Brain microvascular endothelial cell (primary cell): ENCODE results near the gene RNF167.
A peak's percentile ranks its signal among the peaks of the same experiment; 100 is the strongest.

Source experiments
- DNase-seq: peaks from one replicate; pipeline ENCODE4 v3.0.0-alpha.2; 2020
- H3K27ac ChIP-seq: fragments of 250-450 bp; sonication (Bioruptor Pico); 2 replicates; pipeline ENCODE4 v1.5.1; 2020; ENCODE audit warnings: mild to moderate bottlenecking, moderate library complexity
- H3K27me3 ChIP-seq: fragments of 250-450 bp; sonication (Bioruptor Pico); replicated peaks from 2 replicates; pipeline ENCODE4 v1.5.1; 2020; ENCODE audit warnings: mild to moderate bottlenecking
- H3K36me3 ChIP-seq: fragments of 250-450 bp; sonication (Bioruptor Pico); replicated peaks from 2 replicates; pipeline ENCODE4 v1.5.1; 2020; ENCODE audit warnings: mild to moderate bottlenecking
- H3K4me3 ChIP-seq: 2 replicates; pipeline ENCODE4 v1.5.1; 2011; ENCODE audit warnings: low read depth, mild to moderate bottlenecking, control low read depth, low read length, moderate library complexity
- CTCF ChIP-seq: IDR thresholded peaks from 2 replicates; pipeline ENCODE4 v1.5.1; 2011; ENCODE audit warnings: low read depth, mild to moderate bottlenecking, moderate library complexity, low read length, control low read depth, inconsistent platforms; ENCODE audit errors: missing control alignments
- in situ Hi-C: cut with HindIII; loops from 2 replicates; pipeline ENCODE4 v1.10.0; 2017; ENCODE audit warnings: low sequenced_read_pairs, low pct_ligation_motif_present

The RNF167 gene

GRCh38 chr17:4935650-4936049, 4.4 kb upstream of the RNF167 start:
- no peak for TF ChIP-seq CTCF
- Histone ChIP-seq H3K27ac (no peak overlapping the region), H3K27me3 (no peaks in the 10 kb centered on the region), H3K36me3 (peaks cover 14% of the 10 kb centered on the region), H3K4me3 (no peak overlapping the region)
- in situ Hi-C loops: no loop called here
- no peak for DNase-seq

GRCh38 chr17:4936436-4936835, 3.6 kb upstream of the RNF167 start:
- TF ChIP-seq CTCF: no peak
- no peak overlapping the region for H3K4me3 ChIP-seq
- no peaks in the 10 kb centered on the region for H3K27me3 ChIP-seq
- peaks cover 14% of the 10 kb centered on the region for H3K36me3 ChIP-seq
- H3K27ac ChIP-seq: no peak overlapping the region
- no peak for DNase-seq
- in situ Hi-C loops: no loop called here

DNA sequence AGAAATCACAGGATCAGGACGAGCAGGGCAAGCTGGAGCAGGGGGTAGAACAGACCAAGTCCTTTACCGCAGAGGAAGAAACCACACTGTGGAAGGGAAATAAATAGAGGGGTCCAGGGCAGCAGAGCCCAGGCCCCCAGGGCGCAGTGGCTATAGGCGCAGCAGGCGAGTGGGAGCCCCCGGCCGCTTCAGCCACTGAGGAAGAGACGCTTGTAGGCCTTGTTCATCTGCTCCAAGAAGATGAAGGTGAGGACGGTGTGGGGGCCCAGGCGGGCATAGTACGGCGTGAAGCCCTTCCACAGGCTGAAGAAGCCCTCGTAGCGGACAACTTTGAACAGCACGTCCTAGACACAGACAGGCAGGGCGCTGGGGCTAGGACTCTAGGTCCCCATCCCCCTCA, 2.5 kb upstream of the RNF167 start:
- no peak for TF ChIP-seq CTCF
- Histone ChIP-seq H3K36me3 (peaks cover 17% of the 10 kb centered on the region), H3K4me3 (no peak overlapping the region), H3K27me3 (no peaks in the 10 kb centered on the region), H3K27ac (no peak overlapping the region)
- DNase-seq: no peak
- in situ Hi-C loops: no loop called here

- in situ Hi-C loops: no loop called here
- DNase-seq: no peak
- Histone ChIP-seq H3K27me3 (no peaks in the 10 kb centered on the region), H3K36me3 (peaks cover 22% of the 10 kb centered on the region), H3K27ac (no peak overlapping the region), H3K4me3 (no peak overlapping the region)
- TF ChIP-seq CTCF: no peak
These were observed 2.0 kb upstream of the RNF167 start for GRCh38 chr17:4938069-4938491.

DNA sequence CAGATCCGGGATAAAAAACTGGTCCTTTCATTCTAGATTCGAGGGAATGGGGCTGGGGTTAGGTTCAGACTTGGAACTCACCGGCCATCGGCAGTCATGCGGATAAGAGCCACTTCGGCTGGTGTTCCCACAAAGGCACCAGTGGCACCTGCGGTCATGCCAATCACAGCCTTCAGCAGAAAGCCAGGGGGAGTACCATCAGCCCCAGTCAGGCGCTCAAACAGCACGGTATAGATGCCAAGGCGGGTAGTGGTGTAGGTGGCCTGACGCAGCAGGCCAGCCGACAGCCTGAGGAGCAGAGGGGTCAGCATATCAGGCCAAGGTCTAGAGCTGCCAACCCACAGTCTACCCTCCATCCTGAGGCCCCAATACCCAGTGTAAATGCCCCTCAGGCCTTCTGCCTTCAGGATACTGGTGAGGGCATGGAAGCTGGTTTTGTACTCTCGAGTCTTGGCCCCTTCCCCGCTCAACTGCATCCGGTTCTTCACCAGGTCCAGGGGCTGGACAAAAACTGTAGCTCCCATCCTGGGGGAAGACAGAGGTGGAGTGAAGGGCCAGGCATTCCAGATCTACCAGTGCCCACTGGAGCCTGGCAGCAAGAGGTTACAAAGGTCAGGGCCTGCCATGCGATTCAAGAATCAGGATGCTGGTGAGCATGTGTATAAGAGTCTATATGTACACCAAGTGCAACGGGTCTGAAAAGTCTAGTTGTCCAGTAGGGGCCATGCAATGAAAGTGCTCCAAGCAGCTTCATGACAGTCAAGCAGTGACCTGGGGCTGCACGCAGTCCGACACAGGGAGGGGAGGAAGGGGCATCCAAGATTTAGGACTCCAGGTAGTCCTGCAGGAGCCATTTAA, 1.2 kb upstream of the RNF167 start:
- Histone ChIP-seq H3K27me3 (no peaks in the 10 kb centered on the region), H3K36me3 (peaks cover 30% of the 10 kb centered on the region), H3K4me3 (peak overlapping the region; percentile 85), H3K27ac (peak overlapping the region; percentile 63)
- no peak for DNase-seq
- in situ Hi-C loops: no loop called here
- no peak for TF ChIP-seq CTCF

GRCh38 chr17:4939546-4939795, 597 bp upstream of the RNF167 start:
- H3K27me3 ChIP-seq: no peaks in the 10 kb centered on the region
- H3K36me3 ChIP-seq: peaks cover 36% of the 10 kb centered on the region
- no peak for TF ChIP-seq CTCF
- DNase-seq: no peak
- in situ Hi-C loops: no loop called here
- H3K27ac ChIP-seq: peak overlapping the region; percentile 63
- peak overlapping the region; percentile 85 for H3K4me3 ChIP-seq
